Neural cell (in vitro differentiated cells): ENCODE measurements around the gene PEAK1. TPM values are rescaled to one million over a fixed set of nuclear protein-coding genes. Genes with fewer than 3 reads are reported as not detected.

ENCODE experiments used
- H2AFZ ChIP-seq: fragments of 200-600, 300-800 bp; sonication (generic), shearing (Covaris generic); 2 replicates; pipeline ENCODE4 v1.6.0; 2014; ENCODE audit warnings: low read depth, mild to moderate bottlenecking, antibody characterized with exemption, low read length, moderate library complexity
- H3F3A ChIP-seq: fragments of 200-600 bp; shearing (Covaris generic); 2 replicates; pipeline ENCODE4 v1.6.1; 2016; ENCODE audit warnings: mild to moderate bottlenecking, moderate library complexity, mixed read lengths, antibody characterized with exemption, low read length; ENCODE audit not compliant: insufficient read depth, poor library complexity, severe bottlenecking
- H3K27ac ChIP-seq: fragments of 200-600, 300-800 bp; sonication (generic), shearing (Covaris generic); 2 replicates; pipeline ENCODE4 v1.5.1; 2014; ENCODE audit warnings: mild to moderate bottlenecking, low read length, moderate library complexity
- H3K27me3 ChIP-seq: fragments of 300-800, 200-600 bp; sonication (generic), shearing (Covaris generic); 2 replicates; pipeline ENCODE4 v1.6.0; 2014; ENCODE audit warnings: mild to moderate bottlenecking, low read depth, low read length, moderate library complexity; ENCODE audit not compliant: insufficient read depth
- H3K36me3 ChIP-seq: fragments of 300-800, 200-600 bp; sonication (generic), shearing (Covaris generic); 2 replicates; pipeline ENCODE4 v1.5.1; 2014; ENCODE audit warnings: mild to moderate bottlenecking, antibody characterized with exemption, low read length, moderate library complexity; ENCODE audit not compliant: insufficient read depth
- H3K4me2 ChIP-seq: fragments of 300-800, 200-600 bp; sonication (generic), shearing (Covaris generic); 2 replicates; pipeline ENCODE4 v1.6.0; 2014; ENCODE audit warnings: mild to moderate bottlenecking, low read length
- H3K4me3 ChIP-seq: fragments of 300-800, 200-600 bp; sonication (generic), shearing (Covaris generic); 2 replicates; pipeline ENCODE4 v1.5.1; 2014; ENCODE audit warnings: mild to moderate bottlenecking, low read length, moderate library complexity
- H3K79me2 ChIP-seq: fragments of 200-600 bp; shearing (Covaris generic); replicated peaks from 2 replicates; pipeline ENCODE4 v1.6.0; 2014; ENCODE audit warnings: mild to moderate bottlenecking, low read length, moderate library complexity; ENCODE audit not compliant: insufficient read depth
- H3K9ac ChIP-seq: fragments of 300-800, 200-600 bp; sonication (generic), shearing (Covaris generic); 2 replicates; pipeline ENCODE4 v1.6.1; 2016; ENCODE audit warnings: mild to moderate bottlenecking, low read length, mixed read lengths
- H3K9me2 ChIP-seq: fragments of 200-600 bp; shearing (Covaris generic); 2 replicates; pipeline ENCODE4 v1.6.1; 2016; ENCODE audit warnings: mild to moderate bottlenecking, low read length, mixed read lengths; ENCODE audit not compliant: insufficient read depth
- H3K9me3 ChIP-seq: fragments of 200-600, 300-800 bp; sonication (generic), shearing (Covaris generic); 2 replicates; pipeline ENCODE4 v1.6.1; 2016; ENCODE audit warnings: mild to moderate bottlenecking, mixed run types, low read length, moderate library complexity, mixed read lengths
- H4K20me1 ChIP-seq: fragments of 200-600 bp; shearing (Covaris generic); 2 replicates; pipeline ENCODE4 v1.6.1; 2016; ENCODE audit warnings: mild to moderate bottlenecking, mixed run types; ENCODE audit not compliant: insufficient read depth
- EP300 ChIP-seq: fragments of 450-650 bp; conservative IDR thresholded peaks from 2 replicates; pipeline ENCODE4 v1.6.1; 2014; ENCODE audit warnings: antibody characterized with exemption, mild to moderate bottlenecking, moderate library complexity; ENCODE audit not compliant: poor library complexity, severe bottlenecking
- EZH2 ChIP-seq: fragments of 200-600, 300-800 bp; shearing (Covaris generic), sonication (generic); IDR thresholded peaks from 2 replicates; pipeline ENCODE4 v1.6.1; 2014; ENCODE audit warnings: antibody characterized with exemption, low read length, borderline replicate concordance, mild to moderate bottlenecking; ENCODE audit not compliant: insufficient read depth, poor library complexity, severe bottlenecking
- MXI1 ChIP-seq: fragments of 450-650 bp; conservative IDR thresholded peaks from 2 replicates; pipeline ENCODE4 v1.6.1; 2014; ENCODE audit warnings: antibody characterized with exemption, mild to moderate bottlenecking; ENCODE audit not compliant: poor library complexity, severe bottlenecking
- POLR2AphosphoS5 ChIP-seq: IDR thresholded peaks from 2 replicates; pipeline ENCODE4 v1.6.1; 2012
- RAD21 ChIP-seq: fragments of 450-650 bp; conservative IDR thresholded peaks from 2 replicates; pipeline ENCODE4 v1.6.1; 2014; ENCODE audit warnings: antibody characterized with exemption, mild to moderate bottlenecking, moderate library complexity
- REST ChIP-seq: IDR thresholded peaks from 2 replicates; pipeline ENCODE4 v1.6.1; 2012; ENCODE audit warnings: borderline replicate concordance
- SMC3 ChIP-seq: fragments of 450-650 bp; conservative IDR thresholded peaks from 2 replicates; pipeline ENCODE4 v1.6.1; 2014; ENCODE audit warnings: antibody characterized with exemption, mild to moderate bottlenecking, moderate library complexity; ENCODE audit not compliant: poor library complexity
- TAF1 ChIP-seq: IDR thresholded peaks from 2 replicates; pipeline ENCODE4 v1.6.1; 2012; ENCODE audit warnings: low read depth
- polyA plus RNA-seq: library from polyadenylated mRNA; depleted of rRNA; stranded (reverse); fragments of >200 nt; gene quantifications from 2 replicates; pipeline ENCODE4 v1.2.3, GENCODE V29; 2014
- TF ChIP-seq, protein P1 (sequence below): fragments of 450-650 bp; IDR thresholded peaks from 2 replicates; pipeline ENCODE4 v1.5.1; 2014; ENCODE audit warnings: antibody characterized with exemption, mild to moderate bottlenecking, moderate library complexity; ENCODE audit not compliant: poor library complexity, severe bottlenecking

The PEAK1 gene
- polyA plus RNA-seq, 1 donor from 2014 or later: 5.8 TPM

DNA sequence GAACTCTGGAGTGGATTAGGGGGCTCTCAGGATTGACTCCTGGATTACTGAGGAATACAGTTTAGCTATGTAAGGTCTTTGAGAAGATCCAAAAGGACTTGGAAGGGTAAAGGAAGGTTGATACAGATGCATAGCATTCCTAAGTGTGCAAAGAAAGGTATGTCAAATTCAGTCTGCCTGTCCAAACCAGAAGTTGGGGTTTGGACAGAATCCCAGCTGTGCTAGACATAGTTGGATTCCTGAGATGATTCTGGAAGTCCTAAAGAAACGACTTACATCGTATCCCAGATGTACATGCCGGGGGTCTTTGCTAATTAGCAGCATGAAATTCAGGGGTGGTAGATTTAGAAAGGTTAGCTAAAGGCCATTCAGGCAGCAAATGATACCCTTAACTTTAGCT lies 251.3 kb downstream of the PEAK1 start:
- Histone ChIP-seq H3K9ac (no peak overlapping the region), H3K79me2 (no peaks in the 10 kb centered on the region), H3K9me3 (no peaks in the 10 kb centered on the region), H2AFZ (no peak overlapping the region), H3K4me3 (no peak overlapping the region), H3K27me3 (no peaks in the 10 kb centered on the region), H3K36me3 (no peaks in the 10 kb centered on the region), H3F3A (no peaks in the 10 kb centered on the region), H3K4me2 (no peak overlapping the region), H4K20me1 (no peaks in the 10 kb centered on the region), H3K27ac (no peak overlapping the region), H3K9me2 (no peaks in the 10 kb centered on the region)
- TF ChIP-seq TAF1: no peak
- TF ChIP-seq SMC3: no peak
- TF ChIP-seq EP300: no peak
- no peak for TF ChIP-seq REST
- TF ChIP-seq RAD21: no peak
- no peak for TF ChIP-seq POLR2AphosphoS5
- TF ChIP-seq, protein P1, sequence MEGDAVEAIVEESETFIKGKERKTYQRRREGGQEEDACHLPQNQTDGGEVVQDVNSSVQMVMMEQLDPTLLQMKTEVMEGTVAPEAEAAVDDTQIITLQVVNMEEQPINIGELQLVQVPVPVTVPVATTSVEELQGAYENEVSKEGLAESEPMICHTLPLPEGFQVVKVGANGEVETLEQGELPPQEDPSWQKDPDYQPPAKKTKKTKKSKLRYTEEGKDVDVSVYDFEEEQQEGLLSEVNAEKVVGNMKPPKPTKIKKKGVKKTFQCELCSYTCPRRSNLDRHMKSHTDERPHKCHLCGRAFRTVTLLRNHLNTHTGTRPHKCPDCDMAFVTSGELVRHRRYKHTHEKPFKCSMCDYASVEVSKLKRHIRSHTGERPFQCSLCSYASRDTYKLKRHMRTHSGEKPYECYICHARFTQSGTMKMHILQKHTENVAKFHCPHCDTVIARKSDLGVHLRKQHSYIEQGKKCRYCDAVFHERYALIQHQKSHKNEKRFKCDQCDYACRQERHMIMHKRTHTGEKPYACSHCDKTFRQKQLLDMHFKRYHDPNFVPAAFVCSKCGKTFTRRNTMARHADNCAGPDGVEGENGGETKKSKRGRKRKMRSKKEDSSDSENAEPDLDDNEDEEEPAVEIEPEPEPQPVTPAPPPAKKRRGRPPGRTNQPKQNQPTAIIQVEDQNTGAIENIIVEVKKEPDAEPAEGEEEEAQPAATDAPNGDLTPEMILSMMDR: no peak
- no peak for TF ChIP-seq MXI1
- TF ChIP-seq EZH2: no peak

DNA sequence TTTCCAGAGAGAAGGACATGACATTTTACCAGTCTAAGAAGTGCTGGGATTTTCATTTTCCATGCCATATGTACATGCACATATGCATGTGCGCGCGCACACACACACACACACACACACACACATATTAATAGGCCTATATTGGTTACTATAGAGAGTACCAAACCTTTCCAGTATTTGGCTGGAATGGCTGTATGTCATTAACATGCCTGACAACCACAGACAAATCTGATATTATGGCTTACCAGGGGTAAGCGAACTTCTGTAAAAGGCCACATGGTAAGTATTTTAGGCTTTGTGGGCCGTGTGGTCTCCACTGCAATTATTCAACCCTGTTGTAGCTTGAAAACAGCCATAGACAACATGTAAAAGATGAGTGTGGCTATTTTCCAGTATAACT lies 251.8 kb downstream of the PEAK1 start:
- Histone ChIP-seq H3K4me2 (no peak overlapping the region), H3K9me3 (no peaks in the 10 kb centered on the region), H3K27me3 (no peaks in the 10 kb centered on the region), H3K4me3 (no peak overlapping the region), H3K9ac (no peak overlapping the region), H3K79me2 (no peaks in the 10 kb centered on the region), H2AFZ (no peak overlapping the region), H3F3A (no peaks in the 10 kb centered on the region), H3K36me3 (no peaks in the 10 kb centered on the region), H3K27ac (no peak overlapping the region), H4K20me1 (no peaks in the 10 kb centered on the region), H3K9me2 (no peaks in the 10 kb centered on the region)
- TF ChIP-seq, protein P1: no peak
- TF ChIP-seq EZH2 (no peak), RAD21 (no peak), SMC3 (no peak), TAF1 (no peak), MXI1 (no peak), POLR2AphosphoS5 (no peak), REST (no peak), EP300 (no peak)
